A549 (cell line): ENCODE data around the gene ABCC4.

Experiments
- CHD4 ChIP-seq: fragments of 200-600 bp; sonication (generic); IDR thresholded peaks from 2 replicates; pipeline ENCODE4 v1.6.1; 2016; ENCODE audit warnings: antibody characterized with exemption, mild to moderate bottlenecking, borderline replicate concordance
- EP300 ChIP-seq, 2 experiments: fragments of >200 bp; sonication (Bioruptor Twin); formaldehyde crosslinking; IDR thresholded peaks; 2 replicates in 1 of 2; 3 replicates in 1 of 2; pipeline ENCODE4 v1.6.1; 2016 to 2017
- ESRRA ChIP-seq: fragments of 150-350 bp; IDR thresholded peaks from 2 replicates; pipeline ENCODE4 v1.6.1; 2014; ENCODE audit warnings: mild to moderate bottlenecking, low read length, borderline replicate concordance
- MYC ChIP-seq: IDR thresholded peaks from 2 replicates; pipeline ENCODE4 v1.6.1; 2012; ENCODE audit warnings: mild to moderate bottlenecking, inconsistent platforms, low read length, improper control_type of control experiment, borderline replicate concordance
- NR3C1 ChIP-seq: fragments of >200 bp; sonication (Bioruptor Twin); formaldehyde crosslinking; IDR thresholded peaks from 3 replicates; pipeline ENCODE4 v1.6.1; 2017
- POLR2A ChIP-seq: IDR thresholded peaks from 2 replicates; pipeline ENCODE4 v1.6.1; 2012; ENCODE audit warnings: mild to moderate bottlenecking, low read length
- RAD21 ChIP-seq, 2 experiments: fragments of >200 bp in 1 of 2; sonication (Bioruptor Twin) in 1 of 2; formaldehyde crosslinking in 1 of 2; IDR thresholded peaks in 1 of 2; conservative IDR thresholded peaks in 1 of 2; 2 replicates in 1 of 2; 3 replicates in 1 of 2; pipeline ENCODE4 v1.6.1; 2012 to 2018; ENCODE audit warnings: inconsistent platforms in 1 of 2
- SREBF2 ChIP-seq: fragments of 450-650 bp; IDR thresholded peaks from 2 replicates; pipeline ENCODE4 v1.6.1; 2014; ENCODE audit warnings: mild to moderate bottlenecking, moderate library complexity
- TF ChIP-seq, protein P1 (sequence below): fragments of >200 bp; sonication (Bioruptor Twin); formaldehyde crosslinking; IDR thresholded peaks from 3 replicates; pipeline ENCODE4 v1.5.1; 2016
- TF ChIP-seq, protein P2 (sequence below): fragments of 150-350 bp; IDR thresholded peaks from 2 replicates; pipeline ENCODE4 v1.6.1; 2014; ENCODE audit warnings: low read depth, mild to moderate bottlenecking, low read length
- TF ChIP-seq, protein P3 (sequence below): fragments of 450-650 bp; IDR thresholded peaks from 2 replicates; pipeline ENCODE4 v1.6.1; 2014; ENCODE audit warnings: antibody characterized with exemption

DNA sequence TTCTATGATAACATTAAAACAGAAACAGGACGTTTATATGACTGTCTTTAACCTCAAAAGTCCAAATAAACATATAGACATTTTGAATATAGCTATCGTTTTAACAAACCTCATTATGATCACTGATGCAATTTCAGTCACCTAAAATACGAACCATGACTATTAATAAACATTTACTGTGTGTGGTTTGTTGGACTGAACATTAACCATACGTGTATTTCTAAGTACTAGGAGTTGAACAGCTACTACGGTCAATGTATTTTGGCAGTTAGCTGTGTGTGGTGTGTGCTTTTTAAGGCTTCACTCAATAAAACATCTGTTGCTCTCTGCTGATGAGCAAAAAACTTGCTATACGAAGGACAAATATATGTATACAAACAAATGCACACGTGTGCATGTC, 281.4 kb downstream of the ABCC4 start:
- TF ChIP-seq, protein P1, sequence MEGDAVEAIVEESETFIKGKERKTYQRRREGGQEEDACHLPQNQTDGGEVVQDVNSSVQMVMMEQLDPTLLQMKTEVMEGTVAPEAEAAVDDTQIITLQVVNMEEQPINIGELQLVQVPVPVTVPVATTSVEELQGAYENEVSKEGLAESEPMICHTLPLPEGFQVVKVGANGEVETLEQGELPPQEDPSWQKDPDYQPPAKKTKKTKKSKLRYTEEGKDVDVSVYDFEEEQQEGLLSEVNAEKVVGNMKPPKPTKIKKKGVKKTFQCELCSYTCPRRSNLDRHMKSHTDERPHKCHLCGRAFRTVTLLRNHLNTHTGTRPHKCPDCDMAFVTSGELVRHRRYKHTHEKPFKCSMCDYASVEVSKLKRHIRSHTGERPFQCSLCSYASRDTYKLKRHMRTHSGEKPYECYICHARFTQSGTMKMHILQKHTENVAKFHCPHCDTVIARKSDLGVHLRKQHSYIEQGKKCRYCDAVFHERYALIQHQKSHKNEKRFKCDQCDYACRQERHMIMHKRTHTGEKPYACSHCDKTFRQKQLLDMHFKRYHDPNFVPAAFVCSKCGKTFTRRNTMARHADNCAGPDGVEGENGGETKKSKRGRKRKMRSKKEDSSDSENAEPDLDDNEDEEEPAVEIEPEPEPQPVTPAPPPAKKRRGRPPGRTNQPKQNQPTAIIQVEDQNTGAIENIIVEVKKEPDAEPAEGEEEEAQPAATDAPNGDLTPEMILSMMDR = no peak
- TF ChIP-seq MYC (no peak), POLR2A (no peak), ESRRA (no peak), EP300 (IDR thresholded peaks at IDR 0.05) (no peak), NR3C1 (no peak), RAD21 (conservative IDR thresholded peaks at IDR 0.05 in 1 of 2, IDR thresholded peaks at IDR 0.05 in 1 of 2) (no peak), CHD4 (no peak), SREBF2 (no peak)
- TF ChIP-seq, protein P2, sequence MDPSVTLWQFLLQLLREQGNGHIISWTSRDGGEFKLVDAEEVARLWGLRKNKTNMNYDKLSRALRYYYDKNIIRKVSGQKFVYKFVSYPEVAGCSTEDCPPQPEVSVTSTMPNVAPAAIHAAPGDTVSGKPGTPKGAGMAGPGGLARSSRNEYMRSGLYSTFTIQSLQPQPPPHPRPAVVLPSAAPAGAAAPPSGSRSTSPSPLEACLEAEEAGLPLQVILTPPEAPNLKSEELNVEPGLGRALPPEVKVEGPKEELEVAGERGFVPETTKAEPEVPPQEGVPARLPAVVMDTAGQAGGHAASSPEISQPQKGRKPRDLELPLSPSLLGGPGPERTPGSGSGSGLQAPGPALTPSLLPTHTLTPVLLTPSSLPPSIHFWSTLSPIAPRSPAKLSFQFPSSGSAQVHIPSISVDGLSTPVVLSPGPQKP = no peak
- TF ChIP-seq, protein P3, sequence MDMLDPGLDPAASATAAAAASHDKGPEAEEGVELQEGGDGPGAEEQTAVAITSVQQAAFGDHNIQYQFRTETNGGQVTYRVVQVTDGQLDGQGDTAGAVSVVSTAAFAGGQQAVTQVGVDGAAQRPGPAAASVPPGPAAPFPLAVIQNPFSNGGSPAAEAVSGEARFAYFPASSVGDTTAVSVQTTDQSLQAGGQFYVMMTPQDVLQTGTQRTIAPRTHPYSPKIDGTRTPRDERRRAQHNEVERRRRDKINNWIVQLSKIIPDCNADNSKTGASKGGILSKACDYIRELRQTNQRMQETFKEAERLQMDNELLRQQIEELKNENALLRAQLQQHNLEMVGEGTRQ = no peak
